Mucosa of descending colon (tissue), 3 donors: Measurements from ENCODE around the gene FXN. TPM values are rescaled to one million over a fixed set of nuclear protein-coding genes. Genes with fewer than 3 reads are reported as not detected.
A peak's percentile ranks its signal among the peaks of the same experiment; 100 is the strongest.

Experiments used
- ATAC-seq: fragments of 200-7000 bp; cut with Tn5 transposase; one replicate; pipeline ENCODE4 v1.9.1; 2020; ENCODE audit warnings: mild to moderate bottlenecking, moderate library complexity
- DNase-seq, 3 donors: peaks; one replicate each; pipeline ENCODE4 v3.0.0-alpha.2; 2020
- H3K36me3 ChIP-seq: fragments of 200-600 bp; one replicate; pipeline ENCODE4 v1.8.0; 2021; ENCODE audit warnings: low read depth, mild to moderate bottlenecking
- H3K4me1 ChIP-seq: fragments of 200-600 bp; one replicate; pipeline ENCODE4 v1.8.0; 2021; ENCODE audit warnings: low read depth, mild to moderate bottlenecking
- H3K4me3 ChIP-seq: fragments of 200-600 bp; one replicate; pipeline ENCODE4 v1.8.0; 2021; ENCODE audit warnings: mild to moderate bottlenecking
- H3K9me3 ChIP-seq: fragments of 200-600 bp; one replicate; pipeline ENCODE4 v1.8.0; 2021; ENCODE audit warnings: mild to moderate bottlenecking
- CTCF ChIP-seq: fragments of 200-600 bp; IDR thresholded peaks from one replicate; pipeline ENCODE4 v1.8.0; 2022; ENCODE audit warnings: antibody characterized with exemption, mild to moderate bottlenecking
- intact Hi-C, 2 donors: fragments of 100-400 bp; cut with DNase I in 1 of 2; cut with micrococcal nuclease in 1 of 2; formaldehyde crosslinking; loops; one replicate each; pipeline versions ENCODE4 v1.11.0 to v1.11.1; 2022; cut with DNase I, micrococcal nuclease
- total RNA-seq, 3 donors: library from RNA; stranded (reverse); fragmentation: NEBNext Ultra II Directional in 2 of 3; extraction: Animal tissue kit (Norgen Biotek cat#: 25700) in 2 of 3; gene quantifications; one replicate each; pipeline versions ENCODE4 v1.2.1 to v1.2.4, GENCODE V29; 2021 to 2023
- donor health status: DM: no; HTN: no; CAD: no; lungs with moderate emphysema.
- donor health status: DM: no; HTN: no; CAD: no.
- donor health status: DM: no; HTN: yes; CAD: no.

FXN gene
- total RNA-seq, 3 donors from 2014 or later = 9.3 to 11.0 (median 10.2) TPM

GRCh38 chr9:69078581-69078980 is 43.0 kb downstream of the FXN start:
- Histone ChIP-seq H3K4me3 (no peak overlapping the region), H3K4me1 (no peaks in the 10 kb centered on the region), H3K36me3 (no peaks in the 10 kb centered on the region), H3K9me3 (no peaks in the 10 kb centered on the region)
- ATAC-seq (peak; percentile 39), DNase-seq (no peak)
- intact Hi-C loops = no loop called here
- no peak for TF ChIP-seq CTCF

- Histone ChIP-seq H3K4me3 (no peak overlapping the region), H3K9me3 (no peaks in the 10 kb centered on the region), H3K36me3 (no peaks in the 10 kb centered on the region), H3K4me1 (no peaks in the 10 kb centered on the region)
- ATAC-seq = no peak
- intact Hi-C loops = no loop called here
- no peak for TF ChIP-seq CTCF
- DNase-seq = no peak
Measured at GRCh38 chr9:69079186-69079585, 43.6 kb downstream of the FXN start.

- Histone ChIP-seq H3K9me3 (no peaks in the 10 kb centered on the region), H3K4me1 (no peaks in the 10 kb centered on the region), H3K4me3 (no peak overlapping the region), H3K36me3 (no peaks in the 10 kb centered on the region)
- ATAC-seq (no peak), DNase-seq (no peak)
- TF ChIP-seq CTCF = no peak
- intact Hi-C loops = no loop called here
Measured at GRCh38 chr9:69081261-69081660, 45.7 kb downstream of the FXN start.

- intact Hi-C loops = no loop called here
- no peak for TF ChIP-seq CTCF
- ATAC-seq = no peak
- no peak for DNase-seq
- Histone ChIP-seq H3K36me3 (no peaks in the 10 kb centered on the region), H3K9me3 (no peaks in the 10 kb centered on the region), H3K4me3 (no peak overlapping the region), H3K4me1 (no peaks in the 10 kb centered on the region)
Measured at GRCh38 chr9:69083321-69083720, 47.8 kb downstream of the FXN start.

- no peaks in the 10 kb centered on the region for H3K9me3 ChIP-seq
- H3K4me1 ChIP-seq = no peaks in the 10 kb centered on the region
- ATAC-seq (no peak), DNase-seq (no peak)
- H3K36me3 ChIP-seq = no peaks in the 10 kb centered on the region
- no peak overlapping the region for H3K4me3 ChIP-seq
- TF ChIP-seq CTCF = no peak
- intact Hi-C loops = no loop called here
Measured at GRCh38 chr9:69085569-69086283, 50.2 kb downstream of the FXN start.

- DNase-seq (no peak), ATAC-seq (peak; percentile 56)
- H3K4me1 ChIP-seq = no peaks in the 10 kb centered on the region
- TF ChIP-seq CTCF = no peak
- no peaks in the 10 kb centered on the region for H3K9me3 ChIP-seq
- intact Hi-C loops = no loop called here
- H3K36me3 ChIP-seq = no peaks in the 10 kb centered on the region
- no peak overlapping the region for H3K4me3 ChIP-seq
Measured at GRCh38 chr9:69086312-69086711, 50.8 kb downstream of the FXN start.
